ENCODE data around the gene GRM4.

The GRM4 gene

DNA sequence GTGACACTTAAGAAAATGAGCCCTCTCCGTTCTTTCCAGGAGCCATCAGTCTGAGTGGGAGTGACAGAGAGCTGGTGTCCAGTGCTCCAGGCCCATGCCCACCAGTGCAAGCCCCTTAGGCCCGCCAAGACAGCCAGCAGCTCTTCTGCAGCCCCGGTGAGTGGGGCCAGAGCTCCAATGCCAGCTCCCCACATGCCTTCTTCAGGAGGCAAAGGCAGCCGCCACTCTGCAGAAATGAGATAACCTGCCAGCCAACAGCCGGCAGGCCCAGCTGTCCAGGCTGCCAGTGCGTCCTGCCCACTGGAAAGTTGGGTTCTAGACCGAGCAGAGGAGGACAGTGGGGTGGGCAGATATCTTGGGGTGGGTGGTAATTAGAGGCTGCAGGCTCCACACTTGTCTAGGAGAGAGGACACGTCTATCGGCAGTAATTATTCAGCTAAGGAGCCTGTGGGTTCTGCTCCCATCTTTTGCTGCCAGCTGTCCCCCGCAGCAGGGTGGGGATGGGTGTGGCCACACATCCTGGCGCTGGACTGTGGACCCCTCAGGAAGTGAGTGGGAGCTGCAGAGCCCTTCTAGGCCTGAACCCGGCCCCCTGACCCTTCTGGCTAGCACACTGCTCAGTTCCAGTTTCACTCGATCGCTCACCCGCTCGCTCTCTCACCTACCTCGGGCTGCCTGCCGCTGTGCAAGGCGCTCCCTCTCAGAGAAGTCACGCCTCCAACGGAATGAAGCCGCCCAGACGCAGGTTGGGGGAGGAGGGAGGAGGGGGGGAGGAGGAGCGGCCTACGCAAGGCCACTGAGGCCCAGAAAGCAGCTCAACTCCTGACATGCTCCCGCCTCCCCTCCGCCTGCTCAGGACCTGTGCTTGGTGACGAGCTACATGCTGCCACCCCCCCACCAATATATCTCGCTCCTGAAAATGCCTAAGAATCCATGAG lies 3.6 kb downstream of the GRM4 start:
- Mint-ChIP-seq H3K9me3 (no peaks in the 10 kb centered on the region), H3K4me3 (no peak overlapping the region), H3K36me3 (no peaks in the 10 kb centered on the region), H3K27ac (no peak overlapping the region), H3K4me1 (peaks cover 14% of the 10 kb centered on the region), H3K27me3 (peaks cover 98% of the 10 kb centered on the region)
- DNase-seq, result no peak
- CTCF ChIA-PET, result interaction anchor here (1.4 to 1.6 kb wide), 2 partner anchors 13 kb away, joined by 4 to 5 read pairs; no protein-coding TSS in a partner anchor

DNA sequence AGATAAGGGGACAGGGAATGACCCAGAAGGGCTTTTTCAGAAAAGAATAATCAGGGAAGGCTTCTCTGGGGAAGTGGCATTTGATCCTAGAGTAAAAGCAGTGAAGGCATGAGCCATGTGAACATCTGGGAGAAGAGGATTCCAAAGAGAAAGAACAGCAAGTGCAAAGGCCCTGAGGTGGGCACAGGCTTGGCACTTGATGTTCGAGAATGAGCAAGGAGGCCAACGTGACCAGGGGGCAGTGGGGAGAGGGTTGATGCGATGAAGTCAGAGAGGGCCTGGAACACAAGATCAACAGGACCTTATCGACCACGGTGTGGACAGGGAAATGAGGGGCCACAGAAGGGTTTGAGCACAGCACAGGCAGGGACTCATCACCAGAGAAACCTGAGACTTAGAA lies 5.8 kb downstream of the GRM4 start:
- Mint-ChIP-seq H3K36me3 (no peaks in the 10 kb centered on the region), H3K27me3 (peaks cover 96% of the 10 kb centered on the region), H3K4me3 (no peak overlapping the region), H3K9me3 (no peaks in the 10 kb centered on the region), H3K27ac (no peak overlapping the region), H3K4me1 (peaks cover 9% of the 10 kb centered on the region)
- CTCF ChIA-PET, result no interaction called here
- no peak for DNase-seq

- no peak for DNase-seq
- no peak overlapping the region for H3K4me3 Mint-ChIP-seq
- peaks cover 9% of the 10 kb centered on the region for H3K4me1 Mint-ChIP-seq
- CTCF ChIA-PET, result interaction anchor here (1.8 kb wide), 1 partner anchor 14 kb away, joined by 5 read pairs; no protein-coding TSS in a partner anchor
- H3K27me3 Mint-ChIP-seq, result peaks cover 90% of the 10 kb centered on the region
- no peaks in the 10 kb centered on the region for H3K9me3 Mint-ChIP-seq
- no peak overlapping the region for H3K27ac Mint-ChIP-seq
- no peaks in the 10 kb centered on the region for H3K36me3 Mint-ChIP-seq
Observed at GRCh38 chr6:34138914-34139510, 6.9 kb downstream of the GRM4 start.

DNA sequence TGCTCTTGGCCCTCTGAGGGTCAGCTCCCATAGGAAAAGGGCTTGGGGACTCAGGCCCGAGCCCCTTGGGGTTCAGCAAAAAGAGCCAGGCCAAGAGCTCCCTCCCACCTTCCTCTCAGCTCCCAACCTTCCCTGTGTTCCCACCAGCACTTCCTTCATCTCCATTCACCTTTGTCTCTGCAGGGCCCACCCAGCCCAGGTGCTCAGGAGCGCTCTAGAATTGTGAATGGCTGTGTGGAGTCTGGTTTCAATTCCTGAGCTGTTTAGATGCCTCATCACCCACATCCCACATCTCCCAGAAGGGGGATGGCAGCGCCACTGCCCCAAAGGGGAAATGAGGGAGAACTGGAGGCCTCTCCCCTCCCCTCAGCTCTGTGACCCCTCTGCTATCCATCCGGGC lies 7.7 kb downstream of the GRM4 start:
- Mint-ChIP-seq H3K27ac (no peak overlapping the region), H3K27me3 (peaks cover 87% of the 10 kb centered on the region), H3K4me1 (peaks cover 3% of the 10 kb centered on the region), H3K4me3 (no peak overlapping the region), H3K9me3 (no peaks in the 10 kb centered on the region), H3K36me3 (no peaks in the 10 kb centered on the region)
- DNase-seq, result no peak
- CTCF ChIA-PET, result interaction anchor here (1.8 kb wide), 1 partner anchor 14 kb away, joined by 5 read pairs; no protein-coding TSS in a partner anchor

DNA sequence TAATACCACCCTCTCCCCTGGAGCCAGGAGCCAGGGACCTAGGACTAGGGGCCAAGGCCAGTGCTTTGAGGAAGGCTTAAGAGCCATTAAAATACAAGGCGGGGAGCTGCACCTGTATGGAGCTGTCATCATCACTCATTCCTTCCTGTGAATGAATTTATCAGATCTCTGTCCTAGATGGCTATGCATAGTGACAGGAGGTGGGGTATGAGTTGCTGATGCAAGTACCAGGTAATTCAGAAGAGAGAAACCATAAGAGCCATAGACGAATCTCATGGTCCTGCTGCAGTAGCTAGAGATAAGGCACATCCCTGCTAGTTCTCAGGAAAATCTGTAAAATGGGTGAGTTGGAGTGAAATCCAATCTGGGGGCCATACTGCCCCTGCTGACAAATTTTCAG lies 10.3 kb downstream of the GRM4 start:
- Mint-ChIP-seq H3K36me3 (no peaks in the 10 kb centered on the region), H3K4me1 (peaks cover 3% of the 10 kb centered on the region), H3K4me3 (no peak overlapping the region), H3K9me3 (no peaks in the 10 kb centered on the region), H3K27ac (no peak overlapping the region), H3K27me3 (peaks cover 85% of the 10 kb centered on the region)
- no peak for DNase-seq
- CTCF ChIA-PET, result interaction anchor here (0.7 kb wide), 1 partner anchor 21 kb away, joined by 3 read pairs; no protein-coding TSS in a partner anchor

- H3K27me3 Mint-ChIP-seq, result peaks cover 70% of the 10 kb centered on the region
- peaks cover 3% of the 10 kb centered on the region for H3K4me1 Mint-ChIP-seq
- H3K36me3 Mint-ChIP-seq, result no peaks in the 10 kb centered on the region
- no peaks in the 10 kb centered on the region for H3K9me3 Mint-ChIP-seq
- no peak overlapping the region for H3K27ac Mint-ChIP-seq
- DNase-seq, result peak; percentile 76
- H3K4me3 Mint-ChIP-seq, result no peak overlapping the region
- CTCF ChIA-PET, result no interaction called here
Observed at GRCh38 chr6:34132486-34133185, 13.3 kb downstream of the GRM4 start.

DNA sequence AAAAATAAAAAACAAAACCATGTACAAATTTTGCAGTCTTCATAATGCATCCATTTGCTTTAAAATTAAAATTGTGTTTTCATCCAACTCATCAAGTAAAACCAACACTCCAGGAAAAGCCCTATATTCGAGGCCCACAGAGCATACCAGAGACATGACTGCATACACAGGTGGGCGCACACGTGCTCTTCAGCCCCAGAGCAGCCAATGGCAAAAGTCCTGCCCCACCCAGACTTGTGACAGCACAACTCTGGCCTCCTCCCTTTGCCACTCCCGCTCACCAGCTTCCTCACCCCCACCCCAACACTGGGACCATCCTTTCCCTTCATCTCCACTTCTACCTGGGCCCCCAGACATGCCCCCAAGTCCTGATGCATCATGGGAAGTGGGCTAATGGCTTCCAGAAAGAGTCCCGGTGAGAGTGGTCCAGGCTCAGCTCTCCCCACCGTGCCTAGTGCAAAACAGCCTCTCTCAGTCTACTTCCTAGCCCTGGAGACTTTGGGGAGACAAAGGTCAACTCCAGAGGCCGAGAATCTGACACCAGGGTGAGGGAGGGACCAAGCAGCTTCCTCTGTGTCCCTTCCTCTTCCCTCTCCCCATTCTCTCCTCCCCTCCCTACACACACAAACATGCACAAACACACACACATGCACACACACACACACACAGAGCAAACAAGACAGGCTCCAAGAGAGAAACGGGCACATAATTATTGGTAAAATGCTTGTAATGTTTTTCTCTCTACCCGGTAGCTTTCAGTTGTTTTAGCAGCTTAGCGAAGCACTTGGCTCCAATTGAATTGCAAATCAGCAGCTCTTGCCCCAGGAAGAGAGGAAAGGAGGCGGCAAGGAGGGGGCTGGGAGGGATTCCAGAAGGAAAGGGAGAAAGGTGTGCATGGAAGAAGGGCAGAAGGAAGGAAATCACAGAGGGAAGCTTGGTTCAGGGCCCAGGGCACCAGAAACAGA lies 14.3 kb downstream of the GRM4 start:
- H3K27me3 Mint-ChIP-seq, result peaks cover 62% of the 10 kb centered on the region
- no peak overlapping the region for H3K27ac Mint-ChIP-seq
- H3K4me3 Mint-ChIP-seq, result no peak overlapping the region
- CTCF ChIA-PET, result interaction anchor here (0.8 kb wide), 1 partner anchor 369 kb away, joined by 3 read pairs; no protein-coding TSS in a partner anchor
- no peaks in the 10 kb centered on the region for H3K36me3 Mint-ChIP-seq
- H3K9me3 Mint-ChIP-seq, result no peaks in the 10 kb centered on the region
- DNase-seq, result no peak
- peaks cover 3% of the 10 kb centered on the region for H3K4me1 Mint-ChIP-seq

DNA sequence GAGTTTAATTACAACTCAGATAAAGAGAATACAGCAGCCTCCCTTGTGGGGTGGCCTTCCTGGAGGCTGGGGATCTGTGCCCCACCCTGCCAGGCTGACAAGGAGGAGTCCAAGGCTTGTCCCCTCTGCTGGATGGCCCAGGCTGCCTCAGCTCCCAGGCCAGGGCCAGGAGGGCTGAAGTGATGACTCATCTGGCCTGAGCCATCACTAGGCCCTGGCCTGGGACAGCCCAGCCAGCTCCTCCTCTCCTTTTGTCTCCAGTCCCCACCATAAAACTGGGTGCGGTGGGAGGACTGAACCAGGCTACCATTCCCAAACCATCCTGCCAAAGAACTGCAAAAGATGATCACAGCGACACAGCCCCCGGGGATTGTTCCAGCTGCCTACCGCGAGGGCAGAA lies 15.0 kb downstream of the GRM4 start:
- CTCF ChIA-PET, result interaction anchor here (0.8 to 1.5 kb wide), 2 partner anchors 76 to 369 kb away, joined by 3 read pairs; no protein-coding TSS in a partner anchor
- no peak overlapping the region for H3K27ac Mint-ChIP-seq
- H3K4me1 Mint-ChIP-seq, result peaks cover 3% of the 10 kb centered on the region
- H3K9me3 Mint-ChIP-seq, result no peaks in the 10 kb centered on the region
- H3K4me3 Mint-ChIP-seq, result no peak overlapping the region
- H3K27me3 Mint-ChIP-seq, result peaks cover 55% of the 10 kb centered on the region
- no peak for DNase-seq
- no peaks in the 10 kb centered on the region for H3K36me3 Mint-ChIP-seq

DNA sequence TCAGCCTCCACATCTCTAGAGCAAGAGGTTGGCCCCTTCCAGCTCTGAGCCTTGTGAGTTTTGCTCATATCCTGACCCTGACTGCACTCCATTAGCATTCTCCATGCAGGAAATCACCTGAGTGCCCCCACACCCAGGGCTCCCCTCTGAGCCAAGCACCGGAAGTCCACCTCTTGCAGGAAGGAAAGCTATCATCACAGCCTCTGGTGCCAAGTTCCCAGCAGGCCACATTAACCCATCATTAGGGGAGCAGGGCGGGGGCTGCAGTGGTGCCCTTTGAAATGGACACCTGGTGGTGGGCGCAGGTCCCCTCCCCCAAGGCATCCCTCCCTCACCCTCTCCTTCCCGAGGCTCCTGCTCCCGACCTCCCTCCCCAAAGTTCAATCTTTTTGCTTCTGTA lies 16.1 kb downstream of the GRM4 start:
- Mint-ChIP-seq H3K36me3 (no peaks in the 10 kb centered on the region), H3K27ac (no peak overlapping the region), H3K27me3 (peaks cover 47% of the 10 kb centered on the region), H3K9me3 (no peaks in the 10 kb centered on the region), H3K4me1 (peaks cover 3% of the 10 kb centered on the region), H3K4me3 (no peak overlapping the region)
- CTCF ChIA-PET, result interaction anchor here (1.5 kb wide), 1 partner anchor 75 kb away, joined by 3 read pairs; no protein-coding TSS in a partner anchor
- no peak for DNase-seq

DNA sequence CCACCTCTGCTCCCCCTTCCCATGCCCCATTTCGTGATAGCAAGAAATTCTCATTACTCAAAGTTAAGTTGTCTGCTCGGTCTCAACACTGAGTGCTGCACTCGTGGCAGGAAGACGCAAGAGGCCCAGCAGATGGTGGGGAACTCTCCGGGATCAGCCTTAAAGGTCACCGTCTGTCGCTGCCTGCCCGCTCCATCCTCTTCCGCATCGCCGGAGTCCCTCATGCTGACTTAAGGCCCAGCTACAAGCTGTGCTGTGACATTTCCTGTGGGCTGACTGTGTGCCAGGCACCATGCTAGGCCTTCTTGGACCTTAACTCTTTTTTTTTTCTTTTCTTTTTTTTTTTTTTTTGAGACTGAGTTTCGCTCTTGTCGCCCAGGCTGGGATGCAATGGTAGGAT lies 17.8 kb downstream of the GRM4 start:
- Mint-ChIP-seq H3K4me3 (no peak overlapping the region), H3K27me3 (peaks cover 50% of the 10 kb centered on the region), H3K4me1 (peaks cover 3% of the 10 kb centered on the region), H3K36me3 (no peaks in the 10 kb centered on the region), H3K27ac (peak overlapping the region; percentile 9), H3K9me3 (no peaks in the 10 kb centered on the region)
- no peak for DNase-seq
- CTCF ChIA-PET, result no interaction called here

DNA sequence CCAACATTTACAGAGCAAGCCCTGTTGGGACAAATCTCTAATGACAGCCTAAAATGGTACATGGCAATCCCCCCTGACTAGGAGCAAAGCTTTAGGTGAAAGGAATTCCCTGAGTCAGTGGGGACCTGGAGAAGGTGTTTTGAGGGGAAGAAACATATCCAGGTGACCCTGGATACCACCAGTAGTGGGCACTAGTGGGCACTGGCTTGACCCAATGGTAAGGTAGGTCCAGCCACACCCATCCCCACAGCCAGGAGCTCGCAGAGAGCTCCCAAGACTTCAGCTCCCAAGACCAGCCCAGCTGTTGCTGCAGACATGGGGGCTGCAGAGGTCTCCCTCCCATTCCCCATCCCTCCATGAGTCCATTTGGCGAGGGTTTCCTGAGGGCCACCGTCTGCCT lies 19.5 kb downstream of the GRM4 start:
- Mint-ChIP-seq H3K27ac (no peak overlapping the region), H3K27me3 (peaks cover 42% of the 10 kb centered on the region), H3K4me1 (no peaks in the 10 kb centered on the region), H3K4me3 (no peak overlapping the region), H3K36me3 (no peaks in the 10 kb centered on the region), H3K9me3 (no peaks in the 10 kb centered on the region)
- DNase-seq, result no peak
- CTCF ChIA-PET, result interaction anchor here (1.3 kb wide), 1 partner anchor 30 kb away, joined by 4 read pairs; no protein-coding TSS in a partner anchor

- Mint-ChIP-seq H3K27me3 (peaks cover 43% of the 10 kb centered on the region), H3K4me3 (no peak overlapping the region), H3K27ac (no peak overlapping the region), H3K9me3 (no peaks in the 10 kb centered on the region), H3K4me1 (no peaks in the 10 kb centered on the region), H3K36me3 (no peaks in the 10 kb centered on the region)
- CTCF ChIA-PET, result interaction anchor here (1.3 kb wide), 1 partner anchor 30 kb away, joined by 4 read pairs; no protein-coding TSS in a partner anchor
- DNase-seq, result no peak
Observed at GRCh38 chr6:34125939-34126338, 19.9 kb downstream of the GRM4 start.

DNA sequence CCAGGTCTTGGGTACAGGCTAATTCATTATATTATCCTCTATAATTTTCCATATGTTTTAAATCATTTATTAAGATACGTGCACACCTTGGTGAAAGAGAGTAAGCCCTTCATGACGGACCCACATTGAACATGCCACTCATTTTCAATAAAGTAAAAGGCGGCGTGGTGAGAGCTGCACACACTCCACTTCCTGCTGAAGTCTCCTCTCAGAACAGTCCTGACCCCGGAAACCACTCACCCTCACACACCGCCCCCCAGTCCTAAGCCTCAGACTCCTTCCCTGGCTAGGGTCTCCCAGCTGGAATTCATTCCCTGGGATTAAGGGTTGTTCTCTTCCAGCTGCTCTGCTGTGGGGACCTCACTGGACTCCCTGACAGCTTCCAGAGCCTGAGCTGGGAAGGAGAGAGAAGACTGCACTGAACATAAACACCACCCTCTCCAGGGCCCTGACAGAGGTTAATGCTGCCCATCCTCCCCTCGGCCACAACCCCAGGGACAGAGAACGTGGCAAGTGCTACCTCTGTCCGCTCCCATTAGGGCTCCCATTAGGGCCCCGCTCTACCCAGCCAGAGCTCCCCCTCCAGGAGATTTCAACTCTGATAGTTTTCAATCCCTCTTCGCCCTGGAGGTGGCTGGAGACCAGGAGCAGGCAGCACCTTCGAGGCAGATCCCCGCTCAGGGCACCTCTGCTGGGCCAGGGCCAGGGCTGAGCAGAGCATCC lies 24.8 kb downstream of the GRM4 start:
- Mint-ChIP-seq H3K4me1 (no peaks in the 10 kb centered on the region), H3K27ac (no peak overlapping the region), H3K27me3 (peaks cover 38% of the 10 kb centered on the region), H3K36me3 (no peaks in the 10 kb centered on the region), H3K4me3 (no peak overlapping the region), H3K9me3 (no peaks in the 10 kb centered on the region)
- no peak for DNase-seq
- CTCF ChIA-PET, result no interaction called here
